GM12878 (cell line): Measurements from ENCODE around the gene DMWD. TPM values are rescaled to one million over a fixed set of nuclear protein-coding genes. Genes with fewer than 3 reads are reported as not detected.
A peak's percentile ranks its signal among the peaks of the same experiment; 100 is the strongest.
"Not testable (repeated sequence)": the region's sequence is repeated elsewhere in the genome, so short reads cannot be mapped to it uniquely, and the experiment has no call there.

ENCODE experiments used
- ATAC-seq: fragments of 200-7000 bp; cut with Tn5 transposase; 3 replicates; pipeline ENCODE4 v1.9.1; 2020; ENCODE audit warnings: mild to moderate bottlenecking, moderate library complexity
- BruUV-seq: library from RNA; stranded (reverse); fragments of 400-500 nt; replicated peaks from 2 replicates; lab custom pipeline; 2021; lab: Mats Ljungman, UMichigan
- CTCF ChIA-PET: fragments of 300-600 bp; sonication (Branson Sonifier 250); formaldehyde crosslinking; extraction: SDS; loops from one replicate; lab custom pipeline; 2021; ENCODE audit warnings: inconsistent platforms; lab: Yijun Ruan, JAX
- POLR2A ChIA-PET: fragments of 350-600 bp; formaldehyde crosslinking; extraction: SDS; loops from one replicate; lab custom pipeline; 2021; ENCODE audit warnings: inconsistent platforms; lab: Charles Lee
- RAD21 ChIA-PET: fragments of 300-600 bp; sonication (Branson Sonifier 250); formaldehyde crosslinking; loops from one replicate; lab custom pipeline; 2023; ENCODE audit warnings: antibody characterized with exemption; ENCODE audit not compliant: unreplicated experiment; lab: Charles Lee
- SMC1A ChIA-PET: fragments of 300-600 bp; sonication (Branson Sonifier 250); formaldehyde crosslinking; loops from one replicate; lab custom pipeline; 2023; ENCODE audit not compliant: unreplicated experiment, uncharacterized antibody; lab: Charles Lee
- DNase-seq: peaks from one replicate; pipeline ENCODE4 v3.0.0-alpha.2; 2011; ENCODE audit warnings: low read depth, low spot score
- FAIRE-seq: peaks from 3 replicates; lab custom pipeline; 2011; peaks lifted over from hg19 to GRCh38; lab: Jason Lieb, UNC
- H2AFZ ChIP-seq: 2 replicates; pipeline ENCODE4 v1.6.0; 2011; ENCODE audit warnings: low read depth, low read length, control low read depth; ENCODE audit not compliant: control insufficient read depth
- H3K27ac ChIP-seq: 2 replicates; pipeline ENCODE4 v1.5.1; 2011; ENCODE audit warnings: control low read depth; ENCODE audit not compliant: control insufficient read depth, insufficient read depth
- H3K27me3 ChIP-seq, 2 experiments: replicated peaks in 1 of 2; 2 replicates each; pipeline versions ENCODE4 v1.6.0 to v1.6.1; 2011; ENCODE audit warnings: low read length in 1 of 2; ENCODE audit not compliant: control insufficient read depth in 2 of 2, insufficient read depth in 2 of 2
- H3K36me3 ChIP-seq, 2 experiments: 2 replicates each; pipeline ENCODE4 v1.5.1; 2011; ENCODE audit warnings: low read length in 1 of 2; ENCODE audit not compliant: control insufficient read depth in 2 of 2, insufficient read depth in 2 of 2
- H3K4me1 ChIP-seq: 2 replicates; pipeline ENCODE4 v1.6.1; 2011; ENCODE audit warnings: mild to moderate bottlenecking, low read length, moderate library complexity, mixed read lengths; ENCODE audit not compliant: control insufficient read depth, insufficient read depth
- H3K4me2 ChIP-seq: 2 replicates; pipeline ENCODE4 v1.6.0; 2011; ENCODE audit warnings: control low read depth; ENCODE audit not compliant: control insufficient read depth, insufficient read depth
- H3K4me3 ChIP-seq: fragments of 200-600 bp; sonication (generic); 2 replicates; pipeline ENCODE4 v1.5.1; 2016
- H3K79me2 ChIP-seq: 2 replicates; pipeline ENCODE4 v1.6.0; 2011; ENCODE audit warnings: low read length; ENCODE audit not compliant: control insufficient read depth, insufficient read depth
- H3K9ac ChIP-seq: 2 replicates; pipeline ENCODE4 v1.8.0; 2011; ENCODE audit warnings: low read length, control low read depth, mixed read lengths; ENCODE audit not compliant: control insufficient read depth, insufficient read depth
- H3K9me3 ChIP-seq: replicated peaks from 3 replicates; pipeline ENCODE4 v1.5.1; 2011; ENCODE audit warnings: mild to moderate bottlenecking, low read length; ENCODE audit not compliant: control insufficient read depth, insufficient read depth
- H4K20me1 ChIP-seq: 2 replicates; pipeline ENCODE4 v1.6.0; 2011; ENCODE audit not compliant: control insufficient read depth, insufficient read depth
- CEBPZ ChIP-seq: fragments of 150-350 bp; IDR thresholded peaks from 2 replicates; pipeline ENCODE4 v1.6.1; 2016; ENCODE audit warnings: low read depth, low read length
- E2F8 ChIP-seq: fragments of 450-650 bp; IDR thresholded peaks from 2 replicates; pipeline ENCODE4 v1.6.1; 2018; ENCODE audit warnings: mild to moderate bottlenecking, low read depth, moderate library complexity; ENCODE audit not compliant: partially characterized antibody
- HCFC1 ChIP-seq: fragments of 150-350 bp; IDR thresholded peaks from 2 replicates; pipeline ENCODE4 v1.6.1; 2014; ENCODE audit warnings: low read length
- IKZF1 ChIP-seq: fragments of 450-650 bp; conservative IDR thresholded peaks from 2 replicates; pipeline ENCODE4 v1.6.1; 2017; ENCODE audit warnings: antibody characterized with exemption, mild to moderate bottlenecking
- SKIL ChIP-seq: fragments of 450-650 bp; IDR thresholded peaks from 2 replicates; pipeline ENCODE4 v1.6.1; 2017; ENCODE audit warnings: mild to moderate bottlenecking, low read depth, inconsistent platforms; ENCODE audit not compliant: poor library complexity, severe bottlenecking
- WGBS: methylation state at CpG from one replicate; pipeline ENCODE4 v1.1.6; 2016; ENCODE audit warnings: low lambda C conversion rate; ENCODE audit not compliant: insufficient replicate concordance, insufficient coverage; ENCODE audit errors: missing lambda C conversion rate; 5-methylcytosine and 5-hydroxymethylcytosine counted together
- in situ Hi-C: fragments of 300-500 bp; cut with MboI; formaldehyde crosslinking; loops from 9 replicates; pipeline ENCODE4 v1.14.3; 2018; ENCODE audit warnings: mixed read lengths
- intact Hi-C: fragments of 100-400 bp; cut with micrococcal nuclease; formaldehyde crosslinking; loops from one replicate; pipeline ENCODE4 v1.14.2; 2022; ENCODE audit not compliant: unreplicated experiment
- polyA plus RNA-seq, 11 experiments: library from polyadenylated mRNA; depleted of rRNA in 4 of 11; unstranded in 6 of 11; stranded (reverse) in 5 of 11; fragments of >200 nt; fragmentation: Nextera tagmentation in 4 of 11; fragmentation: Illumina TruSeq in 1 of 11; extraction: Ambion mirVana in 4 of 11; extraction: Trizol in 1 of 11; gene quantifications; 1 replicate in 1 of 11; 2 replicates in 10 of 11; pipeline versions ENCODE4 v1.2.1 to v1.2.3, GENCODE V29; 2011 to 2016; ENCODE audit warnings: inconsistent platforms in 2 of 11, missing spikeins in 2 of 11, low read depth in 1 of 11
- total RNA-seq, 4 experiments: library from RNA; depleted of rRNA in 3 of 4; stranded (reverse); fragments of >200 nt in 3 of 4; fragmentation: Illumina TruSeq in 1 of 4; extraction: Trizol in 1 of 4; gene quantifications; 2 replicates each; pipeline versions ENCODE4 v1.2.1 to v1.2.3, GENCODE V29; 2013 to 2021

DMWD gene
- total and polyA plus RNA-seq, 10 of the 15 experiments (the other 5 are each of a cell fraction or from before 2014, with no cell fraction given): 3.5 to 56.0 (median 11.6) TPM

GRCh38 chr19:45800070-45800553, 7.5 kb upstream of the DMWD start (continued):
- no peak for TF ChIP-seq IKZF1
- TF ChIP-seq CEBPZ: no peak
- no peak for TF ChIP-seq E2F8
- no peak for TF ChIP-seq SKIL
- TF ChIP-seq HCFC1: no peak
- TF ChIP-seq, all 136 proteins: peak for 0

- ChIA-PET CTCF (interaction anchor here (0.7 to 8.1 kb wide), 27 partner anchors 9 to 360 kb away, joined by 3 to 110 read pairs (median 4); partner anchors contain the start of genes FBXO46, MYPOP, QPCTL and RSPH6A), SMC1A (interaction anchor here (0.7 to 2.5 kb wide), 9 partner anchors 18 to 114 kb away, joined by 3 to 24 read pairs (median 4); partner anchors contain the start of genes QPCTL, SIX5 and SNRPD2), RAD21 (interaction anchor here (0.8 to 4.8 kb wide), 4 partner anchors 27 to 158 kb away, joined by 3 to 63 read pairs (median 4); partner anchors contain the start of gene SIX5), POLR2A (interaction anchor here (0.6 to 2.0 kb wide), 5 partner anchors 29 to 286 kb away, joined by 3 to 9 read pairs (median 3); no protein-coding TSS in a partner anchor)
- H3K27ac ChIP-seq, H3K27me3 ChIP-seq, H3K9me3 ChIP-seq, BruUV-seq, ATAC-seq, H3K4me1 ChIP-seq, H2AFZ ChIP-seq, FAIRE-seq, H3K4me3 ChIP-seq, H3K9ac ChIP-seq, DNase-seq, in situ Hi-C loops, H3K36me3 ChIP-seq, H3K79me2 ChIP-seq, H4K20me1 ChIP-seq: not testable (repeated sequence)
- intact Hi-C loops: loop anchor here (2.0 kb wide), 1 partner anchor 29 kb away; no protein-coding TSS in a partner anchor
- WGBS: 89% methylated on average over 5 of the region's 5 CpGs
- H3K4me2 ChIP-seq: 0 out of 2 replicates have a peak overlapping the region, but pooled peaks have one; percentile 4
These were observed 6.9 kb upstream of the DMWD start for GRCh38 chr19:45799541-45799940.
